ENCODE results near the gene HMGA1.

The HMGA1 gene

DNA sequence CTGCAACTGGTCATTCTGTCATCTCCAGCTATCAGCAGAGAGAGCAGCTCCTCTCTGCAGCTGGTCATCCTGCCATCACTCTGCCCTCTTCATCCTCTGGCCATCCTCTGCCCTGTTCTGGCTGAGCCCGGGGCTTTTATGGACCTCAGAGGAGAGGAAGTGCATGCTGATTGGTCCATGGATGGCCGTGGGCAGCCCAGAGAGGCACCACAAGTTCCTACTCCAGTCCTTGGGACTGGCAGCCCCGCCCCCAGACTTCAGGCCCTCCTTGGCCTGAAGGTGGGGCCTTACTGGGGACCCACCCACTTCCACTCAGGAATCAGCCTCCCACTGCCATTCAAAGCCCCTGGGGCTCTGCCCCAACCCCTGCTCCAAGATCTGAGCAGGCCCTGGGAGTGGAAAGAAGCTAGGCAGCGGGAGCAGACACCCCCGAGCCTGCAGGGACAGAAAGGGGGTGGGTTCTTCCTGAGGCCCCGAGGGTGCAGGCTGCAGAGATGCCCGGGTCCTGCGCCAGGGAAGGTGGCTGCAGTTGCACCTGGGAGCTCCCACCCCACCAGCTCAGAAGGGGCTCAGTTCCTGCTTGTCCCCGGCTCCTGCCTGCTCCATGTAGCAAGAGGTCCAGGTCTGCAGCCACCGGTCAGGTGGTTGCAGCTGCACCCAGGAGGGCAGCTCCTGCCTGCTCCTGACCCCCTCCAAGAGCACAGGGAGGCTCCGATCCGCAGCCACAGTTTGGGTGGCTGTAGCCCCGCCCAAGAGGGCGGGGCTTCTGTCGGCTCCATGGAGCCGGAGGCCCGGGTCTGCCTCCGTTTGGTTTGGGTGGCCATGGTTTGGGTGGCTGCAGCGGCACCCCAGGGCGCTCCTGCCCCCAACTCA is 34.1 kb upstream of the HMGA1 start:
- Histone ChIP-seq H3K4me3 (ENCODE audit: low read length) (no peak overlapping the region), H3K9me3 (ENCODE audit: control insufficient read depth, low read length) (no peaks in the 10 kb centered on the region), H3K27me3 (replicated peaks; ENCODE audit: control insufficient read depth, insufficient read depth, low read length) (no peaks in the 10 kb centered on the region), H3K36me3 (ENCODE audit: control insufficient read depth, insufficient read depth, low read length, severe bottlenecking) (no peaks in the 10 kb centered on the region), H3K9ac (ENCODE audit: low read length) (no peak overlapping the region), H3K4me1 (ENCODE audit: control insufficient read depth, insufficient read depth, low read length) (peaks cover 4% of the 10 kb centered on the region)
- DNase-seq (ENCODE audit: low read depth), result no peak

DNA sequence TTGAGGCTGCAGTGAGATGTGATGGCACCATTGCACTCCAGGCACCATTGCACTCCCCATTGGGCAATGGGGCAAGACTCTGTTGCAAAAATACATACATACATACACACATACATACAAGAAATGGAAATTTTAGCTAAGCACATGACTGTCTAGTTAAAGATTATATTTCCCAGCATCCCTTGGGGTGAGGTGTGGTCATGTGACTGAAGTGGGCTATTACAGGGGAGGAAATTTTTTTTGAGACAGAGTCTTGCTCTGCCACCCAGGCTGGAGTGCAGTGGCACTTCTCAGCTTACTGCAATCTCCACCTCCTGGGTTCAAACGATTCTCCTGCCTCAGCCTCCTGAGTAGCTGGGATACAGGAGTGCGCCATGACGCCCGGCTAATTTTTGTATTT is 32.0 kb upstream of the HMGA1 start:
- H3K4me3 ChIP-seq (ENCODE audit: low read length), result no peak overlapping the region
- H3K4me1 ChIP-seq (ENCODE audit: control insufficient read depth, insufficient read depth, low read length), result peaks cover 4% of the 10 kb centered on the region
- H3K9ac ChIP-seq (ENCODE audit: low read length), result no peak overlapping the region
- DNase-seq (ENCODE audit: low read depth), result no peak
- no peaks in the 10 kb centered on the region for H3K9me3 ChIP-seq (ENCODE audit: control insufficient read depth, low read length)
- no peaks in the 10 kb centered on the region for H3K27me3 ChIP-seq (replicated peaks; ENCODE audit: control insufficient read depth, insufficient read depth, low read length)
- H3K36me3 ChIP-seq (ENCODE audit: control insufficient read depth, insufficient read depth, low read length, severe bottlenecking), result no peaks in the 10 kb centered on the region

DNA sequence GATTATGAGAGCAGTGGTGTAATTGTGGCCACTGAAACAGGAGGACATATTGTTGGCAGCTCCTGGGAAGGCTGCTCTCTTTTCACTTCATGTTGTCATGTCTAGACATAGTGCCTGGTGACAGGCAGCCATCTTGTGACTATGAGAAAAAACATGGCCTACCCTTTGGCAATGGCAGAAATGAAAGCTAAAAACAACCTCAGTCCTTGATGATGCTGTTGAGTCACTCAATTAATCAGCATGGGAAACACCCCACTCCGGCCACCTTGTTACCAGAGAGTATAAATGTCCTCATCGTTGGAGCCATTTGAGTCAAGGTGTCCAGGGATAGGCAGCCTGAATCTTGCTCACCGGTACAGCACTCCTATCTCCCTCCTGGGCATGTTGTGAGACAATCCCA is 31.2 kb upstream of the HMGA1 start:
- H3K4me1 ChIP-seq (ENCODE audit: control insufficient read depth, insufficient read depth, low read length), result peaks cover 3% of the 10 kb centered on the region
- no peaks in the 10 kb centered on the region for H3K36me3 ChIP-seq (ENCODE audit: control insufficient read depth, insufficient read depth, low read length, severe bottlenecking)
- no peak overlapping the region for H3K9ac ChIP-seq (ENCODE audit: low read length)
- no peaks in the 10 kb centered on the region for H3K27me3 ChIP-seq (replicated peaks; ENCODE audit: control insufficient read depth, insufficient read depth, low read length)
- no peak for DNase-seq (ENCODE audit: low read depth)
- no peak overlapping the region for H3K4me3 ChIP-seq (ENCODE audit: low read length)
- no peaks in the 10 kb centered on the region for H3K9me3 ChIP-seq (ENCODE audit: control insufficient read depth, low read length)

DNA sequence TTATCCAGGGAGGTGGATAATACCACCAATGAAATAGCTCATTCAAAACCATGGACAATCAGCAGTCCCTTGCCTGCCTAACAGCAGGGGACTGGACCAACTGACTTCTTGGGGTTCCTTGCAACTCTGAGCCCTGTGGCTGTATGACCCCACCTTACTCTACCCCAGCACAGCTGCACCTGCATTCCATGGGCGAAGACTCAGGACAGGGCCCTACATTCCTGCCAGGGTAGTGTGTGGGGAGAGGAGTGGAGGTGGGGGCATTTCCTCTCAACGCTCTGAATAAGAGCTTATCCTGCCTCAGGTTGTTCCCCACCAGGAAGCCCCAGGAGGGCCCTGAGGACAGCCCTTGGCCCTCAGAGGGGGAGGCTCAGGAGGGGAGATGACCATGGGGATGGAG is 30.8 kb upstream of the HMGA1 start:
- no peak for DNase-seq (ENCODE audit: low read depth)
- H3K36me3 ChIP-seq (ENCODE audit: control insufficient read depth, insufficient read depth, low read length, severe bottlenecking), result no peaks in the 10 kb centered on the region

DNA sequence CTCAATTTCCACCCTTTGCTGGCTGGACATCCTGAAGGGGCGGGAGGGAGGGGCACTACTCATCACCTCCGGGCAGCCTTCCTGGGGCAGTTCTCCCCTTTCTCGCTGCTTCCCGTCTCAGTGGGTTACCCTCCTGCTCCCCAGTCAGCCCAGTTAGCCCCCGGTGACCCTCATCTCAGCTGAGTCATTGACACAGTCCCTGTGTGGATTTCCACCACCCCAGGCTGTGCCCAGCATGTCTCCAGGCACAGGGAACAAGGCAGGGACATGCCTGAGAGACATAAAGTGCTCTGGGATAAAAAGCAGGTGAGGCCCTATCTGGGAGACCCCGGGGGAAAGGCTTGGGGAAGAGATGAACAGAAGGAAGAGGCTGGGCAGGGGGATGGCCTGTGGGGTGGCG is 29.9 kb upstream of the HMGA1 start:
- Histone ChIP-seq H3K4me3 (ENCODE audit: low read length) (no peak overlapping the region), H3K9ac (ENCODE audit: low read length) (no peak overlapping the region), H3K27me3 (replicated peaks; ENCODE audit: control insufficient read depth, insufficient read depth, low read length) (no peaks in the 10 kb centered on the region), H3K9me3 (ENCODE audit: control insufficient read depth, low read length) (no peaks in the 10 kb centered on the region), H3K4me1 (ENCODE audit: control insufficient read depth, insufficient read depth, low read length) (no peaks in the 10 kb centered on the region), H3K36me3 (ENCODE audit: control insufficient read depth, insufficient read depth, low read length, severe bottlenecking) (no peaks in the 10 kb centered on the region)
- no peak for DNase-seq (ENCODE audit: low read depth)

More for the DNA sequence above, 30.8 kb upstream of the HMGA1 start:
- Histone ChIP-seq H3K4me3 (ENCODE audit: low read length) (no peak overlapping the region), H3K27me3 (replicated peaks; ENCODE audit: control insufficient read depth, insufficient read depth, low read length) (no peaks in the 10 kb centered on the region), H3K9me3 (ENCODE audit: control insufficient read depth, low read length) (no peaks in the 10 kb centered on the region), H3K4me1 (ENCODE audit: control insufficient read depth, insufficient read depth, low read length) (no peaks in the 10 kb centered on the region), H3K9ac (ENCODE audit: low read length) (no peak overlapping the region)

DNA sequence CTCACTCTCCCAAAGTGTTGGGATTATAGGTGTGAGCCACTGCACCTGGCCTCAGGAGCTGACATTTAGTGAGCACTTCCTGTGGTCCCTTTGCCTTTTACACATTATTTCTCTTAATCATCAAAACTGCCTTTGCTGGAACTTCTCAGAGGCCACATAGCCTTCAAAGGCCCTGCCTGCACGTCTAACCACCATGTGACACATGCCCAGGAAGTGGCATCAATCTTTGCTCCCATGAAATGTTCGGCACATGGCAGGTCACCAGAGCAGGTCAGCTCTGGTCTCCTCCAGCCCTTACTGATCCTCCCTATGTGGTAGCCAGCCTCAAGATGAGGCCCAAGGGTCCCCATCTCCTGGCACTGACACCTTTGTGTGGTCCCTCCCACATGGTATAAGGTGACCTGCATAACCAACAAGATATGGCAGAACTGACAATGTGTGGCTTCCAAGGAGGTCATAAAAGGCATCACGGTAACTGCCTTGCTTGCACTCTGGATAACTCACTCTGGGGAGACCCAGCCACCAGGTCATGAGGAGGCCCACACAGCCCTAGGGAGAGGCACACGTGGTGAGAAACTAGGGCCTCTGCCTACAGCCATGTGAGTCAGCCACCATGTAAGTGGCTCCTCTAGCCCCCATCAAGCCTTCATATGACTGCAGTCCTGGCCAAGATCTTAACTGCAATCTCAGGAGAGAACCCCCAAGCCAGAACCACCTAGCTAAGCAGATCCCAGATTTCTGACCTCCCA is 28.8 kb upstream of the HMGA1 start:
- Histone ChIP-seq H3K4me3 (ENCODE audit: low read length) (no peak overlapping the region), H3K4me1 (ENCODE audit: control insufficient read depth, insufficient read depth, low read length) (no peaks in the 10 kb centered on the region), H3K36me3 (ENCODE audit: control insufficient read depth, insufficient read depth, low read length, severe bottlenecking) (no peaks in the 10 kb centered on the region), H3K9ac (ENCODE audit: low read length) (no peak overlapping the region), H3K27me3 (replicated peaks; ENCODE audit: control insufficient read depth, insufficient read depth, low read length) (no peaks in the 10 kb centered on the region), H3K9me3 (ENCODE audit: control insufficient read depth, low read length) (no peaks in the 10 kb centered on the region)
- DNase-seq (ENCODE audit: low read depth), result no peak

DNA sequence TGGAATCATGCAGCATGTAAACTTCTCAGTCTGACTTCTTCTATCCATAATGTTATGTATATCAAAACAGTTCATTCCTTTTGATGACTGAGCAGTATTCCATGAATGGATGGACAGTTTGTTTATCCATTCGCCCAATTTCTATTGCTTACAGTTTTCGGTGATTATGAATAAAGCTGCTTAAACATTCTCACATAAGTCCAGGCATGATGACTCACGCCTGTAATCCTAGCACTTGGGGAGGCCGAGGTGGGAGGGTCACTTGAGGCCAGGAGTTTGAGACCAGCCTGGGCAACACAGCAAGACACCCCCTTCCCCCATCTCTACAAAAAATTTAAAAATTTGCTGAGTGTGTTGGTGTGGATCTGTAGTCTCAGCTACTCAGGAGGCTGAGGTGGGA is 22.9 kb upstream of the HMGA1 start:
- no peak for DNase-seq (ENCODE audit: low read depth)
- Histone ChIP-seq H3K36me3 (ENCODE audit: control insufficient read depth, insufficient read depth, low read length, severe bottlenecking) (no peaks in the 10 kb centered on the region), H3K9me3 (ENCODE audit: control insufficient read depth, low read length) (no peaks in the 10 kb centered on the region), H3K27me3 (replicated peaks; ENCODE audit: control insufficient read depth, insufficient read depth, low read length) (no peaks in the 10 kb centered on the region), H3K4me3 (ENCODE audit: low read length) (no peak overlapping the region), H3K9ac (ENCODE audit: low read length) (no peak overlapping the region), H3K4me1 (ENCODE audit: control insufficient read depth, insufficient read depth, low read length) (no peaks in the 10 kb centered on the region)

DNA sequence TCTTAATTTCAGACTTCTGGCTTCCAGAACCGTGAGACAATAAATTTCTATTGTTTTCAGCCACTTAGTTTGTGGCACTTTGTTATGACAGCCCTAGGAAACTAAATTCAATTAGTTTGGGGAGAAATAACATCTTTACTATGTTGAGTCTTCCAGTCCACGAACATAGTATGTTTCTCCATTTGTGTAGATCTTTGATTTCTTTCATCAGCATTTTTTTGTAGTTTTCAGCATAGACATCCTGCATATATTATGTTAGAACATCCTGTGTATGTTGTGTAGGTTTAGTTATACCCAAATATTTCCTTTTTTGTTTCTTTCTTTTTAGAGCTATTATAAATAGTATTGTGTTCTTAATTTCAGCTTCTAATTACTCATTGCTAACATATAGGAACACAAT is 18.0 kb upstream of the HMGA1 start:
- DNase-seq (ENCODE audit: low read depth), result no peak
- Histone ChIP-seq H3K36me3 (ENCODE audit: control insufficient read depth, insufficient read depth, low read length, severe bottlenecking) (no peaks in the 10 kb centered on the region), H3K4me3 (ENCODE audit: low read length) (no peak overlapping the region), H3K9ac (ENCODE audit: low read length) (no peak overlapping the region), H3K4me1 (ENCODE audit: control insufficient read depth, insufficient read depth, low read length) (peaks cover 8% of the 10 kb centered on the region), H3K9me3 (ENCODE audit: control insufficient read depth, low read length) (no peaks in the 10 kb centered on the region), H3K27me3 (replicated peaks; ENCODE audit: control insufficient read depth, insufficient read depth, low read length) (no peaks in the 10 kb centered on the region)

DNA sequence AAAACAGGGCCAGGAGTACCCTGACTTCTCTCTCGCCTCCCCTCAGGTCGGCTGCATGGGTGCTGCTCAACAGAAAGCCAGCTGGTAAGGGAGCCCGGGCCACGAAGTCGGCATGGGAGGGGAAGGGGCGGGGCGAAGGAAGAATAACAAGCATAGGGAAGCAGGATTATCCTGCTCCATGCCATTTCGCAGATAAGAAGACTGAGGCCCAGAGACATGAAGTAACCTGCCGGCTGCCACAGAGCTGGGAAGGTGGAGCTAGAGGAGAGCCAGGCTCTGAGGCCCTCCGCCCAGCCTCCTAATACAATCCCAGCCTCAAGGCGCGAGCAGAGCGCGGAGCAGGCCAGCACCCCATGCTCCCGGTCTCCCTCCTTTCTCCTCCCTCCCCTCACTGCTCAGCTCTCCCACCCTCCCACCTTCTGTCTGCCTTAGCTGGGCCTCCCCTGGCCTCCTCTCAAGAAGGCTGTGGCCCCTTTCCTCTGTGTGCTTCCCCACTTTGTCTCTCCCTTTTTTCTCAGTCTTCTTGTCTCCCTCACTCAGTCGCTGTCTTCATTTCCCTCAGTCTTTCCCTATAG is 13.2 kb upstream of the HMGA1 start:
- Histone ChIP-seq H3K4me1 (ENCODE audit: control insufficient read depth, insufficient read depth, low read length) (peaks cover 14% of the 10 kb centered on the region), H3K9ac (ENCODE audit: low read length) (peak overlapping the region; percentile 87), H3K9me3 (ENCODE audit: control insufficient read depth, low read length) (no peaks in the 10 kb centered on the region), H3K27me3 (replicated peaks; ENCODE audit: control insufficient read depth, insufficient read depth, low read length) (no peaks in the 10 kb centered on the region), H3K36me3 (ENCODE audit: control insufficient read depth, insufficient read depth, low read length, severe bottlenecking) (no peaks in the 10 kb centered on the region), H3K4me3 (ENCODE audit: low read length) (peak overlapping the region; percentile 78)
- DNase-seq (ENCODE audit: low read depth), result no peak

DNA sequence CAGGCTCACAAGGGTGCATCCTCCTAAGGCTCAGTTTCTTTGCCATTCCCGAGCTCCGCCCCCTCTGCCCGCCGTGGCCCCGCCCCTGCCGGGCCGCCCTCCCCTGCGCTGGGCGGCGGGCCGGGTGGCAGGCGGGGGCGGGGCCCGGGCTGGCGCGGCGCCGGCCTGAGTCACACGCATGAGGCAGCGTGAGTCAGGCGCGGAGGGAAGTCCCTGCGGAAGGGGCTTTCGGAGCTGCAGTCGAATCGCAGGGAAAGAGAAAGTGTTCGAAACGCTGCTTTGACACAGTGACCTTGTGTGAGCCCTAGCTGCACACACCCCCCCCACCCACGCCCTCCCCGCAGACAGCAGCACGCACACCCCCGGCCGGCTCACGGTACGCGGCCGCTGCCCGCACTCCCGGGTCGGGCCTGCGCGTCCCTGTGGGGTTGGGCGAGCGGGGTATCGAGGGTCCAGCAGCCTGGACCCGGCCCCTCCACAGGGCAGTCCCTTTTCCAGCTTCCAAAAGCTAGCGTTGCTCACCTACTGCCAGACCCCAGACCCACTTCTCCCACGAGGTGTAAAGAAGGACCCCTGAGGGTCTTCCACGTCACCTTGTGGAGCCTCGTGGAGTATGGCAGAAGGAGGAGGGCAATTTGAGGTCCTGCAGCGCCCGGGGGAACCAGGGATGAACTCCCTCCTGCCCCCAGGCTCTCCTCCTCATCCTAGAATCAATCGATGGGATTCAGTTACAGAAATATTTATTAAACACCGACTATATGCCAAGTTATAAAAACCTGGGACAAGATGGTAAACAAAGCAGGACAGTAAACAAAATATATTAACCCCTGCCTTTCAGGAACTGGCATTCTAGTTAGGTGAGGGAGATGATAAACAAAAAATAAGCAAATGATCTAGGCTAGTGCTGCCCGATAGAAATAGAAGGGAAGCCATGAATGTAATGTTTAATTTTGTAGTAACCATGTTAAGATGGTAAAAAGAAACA is 12.4 kb upstream of the HMGA1 start:
- DNase-seq (ENCODE audit: low read depth), result peak; percentile 96
- peak overlapping the region; percentile 87 for H3K9ac ChIP-seq (ENCODE audit: low read length)
- H3K36me3 ChIP-seq (ENCODE audit: control insufficient read depth, insufficient read depth, low read length, severe bottlenecking), result no peaks in the 10 kb centered on the region
- H3K4me1 ChIP-seq (ENCODE audit: control insufficient read depth, insufficient read depth, low read length), result peaks cover 14% of the 10 kb centered on the region
- no peaks in the 10 kb centered on the region for H3K9me3 ChIP-seq (ENCODE audit: control insufficient read depth, low read length)
- H3K4me3 ChIP-seq (ENCODE audit: low read length), result peak overlapping the region; percentile 78
- no peaks in the 10 kb centered on the region for H3K27me3 ChIP-seq (replicated peaks; ENCODE audit: control insufficient read depth, insufficient read depth, low read length)
